Cardiac septum (tissue), 1 donor: Measurements from ENCODE around the gene DOHH. TPM values are rescaled to one million over a fixed set of nuclear protein-coding genes. Genes with fewer than 3 reads are reported as not detected.

Experiments used
- DNase-seq: peaks from one replicate; pipeline ENCODE4 v3.0.0-alpha.2; 2020; ENCODE audit warnings: low spot score
- intact Hi-C: fragments of 100-400 bp; cut with DNase I; formaldehyde crosslinking; loops from one replicate; pipeline ENCODE4 v1.14.0; 2022
- total RNA-seq: library from RNA; stranded (reverse); fragmentation: NEBNext Ultra II Directional; extraction: Animal tissue kit (Norgen Biotek cat#: 25700); gene quantifications from one replicate; pipeline ENCODE4 v1.2.1, GENCODE V29; 2021
- donor health status: DM: no; HTN: no; CAD: no.

The DOHH gene
- total RNA-seq, 1 donor from 2014 or later, result 11.1 TPM

GRCh38 chr19:3506384-3507340, 6.2 kb upstream of the DOHH start:
- intact Hi-C loops, result loop anchor here (5.0 kb wide), 1 partner anchor 66 kb away; the partner anchor contains the start of gene HMG20B
- no peak for DNase-seq

DNA sequence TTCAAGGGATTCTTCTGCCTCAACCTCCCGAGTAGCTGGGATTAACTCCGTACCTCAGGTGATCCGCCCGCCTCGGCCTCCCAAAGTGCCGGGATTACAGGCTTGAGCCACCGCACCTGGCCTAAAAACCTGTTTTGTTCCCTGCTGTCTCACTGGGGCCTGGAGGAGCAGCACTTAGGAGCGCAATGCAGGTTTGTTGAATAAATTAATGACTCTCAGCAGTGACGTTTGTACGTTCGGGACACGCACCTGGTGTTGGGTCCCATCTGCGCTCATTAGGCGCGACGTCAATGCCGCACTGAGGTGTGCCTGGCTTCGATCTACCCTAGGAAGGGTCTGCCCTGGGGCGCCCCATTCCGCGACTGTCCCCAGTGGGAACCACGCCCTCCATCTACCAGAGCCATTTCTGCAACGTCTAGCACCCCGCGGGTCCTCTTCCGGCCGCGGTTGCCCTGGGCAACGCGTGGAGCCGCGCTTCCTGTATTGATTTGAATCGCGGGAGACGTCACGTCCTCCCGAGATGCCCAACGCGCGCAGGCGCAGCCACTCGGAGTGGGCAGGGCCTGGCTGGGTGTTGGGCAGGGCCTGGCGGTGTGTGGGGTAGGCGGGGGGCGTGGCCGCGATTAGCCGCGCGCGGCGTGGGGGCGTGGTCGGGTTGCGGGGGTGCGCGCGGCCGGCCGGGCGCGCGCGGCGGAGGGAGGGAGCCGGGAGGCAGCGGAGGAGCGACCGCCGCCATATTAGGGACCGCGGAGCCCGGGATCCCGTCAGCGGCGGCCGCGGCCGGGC, 5.3 kb upstream of the DOHH start, which contains the start of gene FZR1:
FZR1 (plus strand) TSS at position 714 of the 786 bp plus-strand sequence. CDS start 16,679 bp downstream, outside the sequence.
- peak; percentile 100 for DNase-seq
- intact Hi-C loops, result loop anchor here (5.0 kb wide), 1 partner anchor 67 kb away; the partner anchor contains the start of gene HMG20B

- intact Hi-C loops, result loop anchor here (5.0 kb wide), 1 partner anchor 68 kb away; the partner anchor contains the start of gene HMG20B
- DNase-seq, result no peak
Observed at GRCh38 chr19:3504735-3505134, 4.3 kb upstream of the DOHH start.

DNA sequence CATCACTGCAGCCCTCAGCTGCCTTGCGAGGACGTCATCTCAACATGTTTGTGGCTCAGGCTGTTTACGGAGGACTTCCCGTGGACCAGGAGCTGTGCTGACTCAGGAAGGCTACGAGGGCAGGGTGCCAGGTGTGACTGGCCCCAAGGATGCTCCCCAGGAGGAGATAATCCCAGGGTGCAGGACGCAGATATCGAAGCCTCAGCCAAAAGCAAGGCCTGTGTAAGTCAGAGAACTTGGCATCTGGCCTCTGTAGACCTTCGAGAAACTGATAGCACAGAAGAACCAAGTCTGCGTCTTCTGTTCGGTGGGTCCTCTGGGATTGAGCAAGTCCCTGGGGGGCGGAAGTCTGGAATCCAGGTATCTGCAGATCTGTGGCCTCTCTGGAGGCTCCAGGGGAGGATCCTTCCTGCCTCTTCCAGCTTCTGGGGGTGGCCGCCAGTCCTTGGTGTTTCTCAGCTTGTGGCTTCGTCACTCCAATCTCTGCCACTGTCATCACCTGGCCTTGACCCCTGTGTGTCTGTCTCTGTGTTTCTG, 2.6 kb upstream of the DOHH start:
- no peak for DNase-seq
- intact Hi-C loops, result no loop called here

- no peak for DNase-seq
- intact Hi-C loops, result no loop called here
Observed at GRCh38 chr19:3501780-3502179, 1.3 kb upstream of the DOHH start.

DNA sequence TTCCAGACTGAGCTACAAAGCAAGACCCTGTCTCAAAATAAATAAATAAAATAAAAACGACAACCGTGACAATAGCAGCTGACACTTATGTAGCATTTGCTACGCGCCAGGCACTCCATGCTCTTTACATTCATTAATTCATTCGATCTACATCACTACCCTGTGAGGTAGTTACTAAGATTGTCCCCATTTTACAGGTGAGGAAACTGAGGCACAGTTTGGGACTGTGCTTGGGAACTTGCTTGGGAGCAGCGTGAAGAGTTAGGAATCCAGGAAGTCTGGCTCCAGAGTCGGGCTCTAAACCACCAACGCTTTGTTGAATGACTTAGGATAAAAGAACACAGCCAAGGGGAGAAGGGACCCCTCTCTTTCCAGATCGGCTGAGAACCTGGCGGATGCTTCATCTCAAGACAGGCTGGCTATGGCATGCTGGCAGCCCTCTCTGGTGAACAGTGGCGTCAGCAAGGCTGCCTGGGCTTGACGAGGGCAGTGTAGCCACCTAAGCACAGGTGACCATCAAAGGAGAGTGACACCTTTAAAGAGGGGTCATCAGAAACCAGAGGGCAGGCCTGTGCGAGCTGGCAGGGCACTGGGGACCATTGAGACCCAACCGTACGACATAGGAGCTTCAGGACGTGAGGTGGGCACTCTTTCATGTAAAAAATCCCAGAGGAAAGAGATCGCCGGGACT, 591 bp downstream of the DOHH start:
- intact Hi-C loops, result no loop called here
- DNase-seq, result no peak

DNA sequence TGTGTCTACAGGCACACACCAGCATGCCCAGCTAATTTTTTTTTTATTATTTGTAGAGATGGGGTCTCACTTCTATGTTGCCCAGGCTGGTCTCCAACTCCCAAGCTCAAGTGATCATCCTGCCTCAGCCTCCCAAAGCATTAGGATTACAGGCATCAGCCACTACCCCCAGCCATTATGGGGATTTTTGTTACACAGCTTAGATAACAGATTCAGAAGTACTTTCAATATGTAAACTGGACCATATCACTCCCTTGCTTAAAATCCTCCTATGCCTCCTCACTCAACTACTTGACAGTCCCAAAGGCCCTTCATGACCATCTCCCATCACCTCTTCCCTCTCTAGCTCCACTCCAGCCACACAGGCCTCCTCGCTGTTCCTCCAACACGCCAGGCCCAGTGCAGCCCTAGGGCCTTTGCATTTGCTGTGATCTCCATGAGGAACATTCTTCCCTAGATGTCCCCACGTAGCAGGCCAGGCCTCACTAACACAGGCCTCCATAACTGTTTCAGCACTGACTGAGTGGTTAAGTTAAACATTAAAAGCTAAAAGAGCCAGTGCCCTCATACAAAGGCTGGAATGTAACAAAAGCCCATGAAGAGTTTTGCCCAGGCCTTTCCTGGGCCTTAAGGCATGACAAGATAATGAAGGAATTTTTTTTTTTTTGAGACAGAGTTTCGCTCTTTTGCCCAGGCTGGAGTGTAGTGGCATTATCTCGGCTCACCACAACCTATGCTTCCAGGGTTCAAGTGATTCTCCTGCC, 2.5 kb downstream of the DOHH start:
- intact Hi-C loops, result no loop called here
- no peak for DNase-seq

GRCh38 chr19:3496392-3497273, 3.8 kb downstream of the DOHH start:
- intact Hi-C loops, result no loop called here
- no peak for DNase-seq

DNA sequence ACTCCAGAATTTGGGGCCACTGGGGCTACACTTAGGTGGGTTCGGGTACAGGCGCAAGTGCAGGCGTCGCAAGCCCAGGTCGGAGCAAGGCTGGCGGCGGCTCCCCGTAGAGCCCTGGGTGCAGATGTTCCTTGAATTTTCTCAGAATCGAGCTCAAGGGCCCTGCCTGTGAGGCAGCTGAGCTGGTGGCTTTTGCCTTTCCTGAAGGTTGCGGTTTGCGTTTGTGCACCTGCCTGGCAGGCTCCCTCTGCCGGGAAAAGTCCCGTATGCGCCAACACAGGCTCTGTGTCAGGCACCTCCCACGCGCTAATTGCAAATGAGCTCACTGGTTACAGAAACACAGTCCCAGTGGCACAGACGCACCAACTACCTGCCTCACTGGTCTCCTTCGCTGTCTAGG, 5.9 kb downstream of the DOHH start:
- no peak for DNase-seq
- intact Hi-C loops, result no loop called here

GRCh38 chr19:3494051-3494450, 6.4 kb downstream of the DOHH start:
- intact Hi-C loops, result no loop called here
- no peak for DNase-seq

DNA sequence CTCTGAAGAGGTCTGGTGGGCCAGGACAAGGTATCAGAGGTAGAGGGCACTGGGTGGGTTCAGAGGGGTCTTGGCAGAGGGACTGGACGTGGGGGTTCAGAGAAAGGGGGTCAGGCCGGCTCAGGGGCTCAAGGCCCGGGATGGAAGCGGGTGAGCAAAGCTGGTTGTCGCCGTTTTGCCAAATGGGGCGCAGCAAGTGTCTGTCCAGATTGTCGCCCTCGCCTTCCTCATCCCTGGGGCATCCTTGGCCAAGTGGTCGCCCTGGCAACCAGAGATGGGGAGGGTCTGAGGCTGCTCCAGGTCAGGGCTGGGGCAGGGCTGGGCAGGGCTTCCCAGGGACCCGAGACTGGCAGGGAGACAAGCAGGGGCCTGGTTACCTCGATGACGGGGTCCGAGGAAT, 6.8 kb downstream of the DOHH start:
- DNase-seq, result no peak
- intact Hi-C loops, result no loop called here

DNA sequence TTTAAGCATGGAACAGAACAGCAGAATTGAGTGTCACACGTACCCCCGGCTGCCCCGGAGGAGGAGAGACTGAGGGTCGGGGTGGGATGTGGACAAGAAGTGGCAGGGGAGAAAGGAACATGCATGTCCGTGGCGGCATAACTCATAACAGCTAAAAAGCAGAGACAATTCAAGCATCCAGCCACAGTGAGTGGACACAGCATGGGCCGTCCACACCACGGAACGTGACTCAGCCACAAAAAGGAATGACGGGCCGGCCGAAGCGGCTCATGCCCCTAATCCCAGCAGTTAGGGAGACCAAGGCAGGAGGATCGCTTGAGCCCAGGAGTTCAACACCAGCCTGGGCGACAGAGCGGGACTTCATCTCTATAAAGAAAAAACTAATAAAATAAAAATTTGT, 7.6 kb downstream of the DOHH start:
- intact Hi-C loops, result no loop called here
- DNase-seq, result no peak

DNA sequence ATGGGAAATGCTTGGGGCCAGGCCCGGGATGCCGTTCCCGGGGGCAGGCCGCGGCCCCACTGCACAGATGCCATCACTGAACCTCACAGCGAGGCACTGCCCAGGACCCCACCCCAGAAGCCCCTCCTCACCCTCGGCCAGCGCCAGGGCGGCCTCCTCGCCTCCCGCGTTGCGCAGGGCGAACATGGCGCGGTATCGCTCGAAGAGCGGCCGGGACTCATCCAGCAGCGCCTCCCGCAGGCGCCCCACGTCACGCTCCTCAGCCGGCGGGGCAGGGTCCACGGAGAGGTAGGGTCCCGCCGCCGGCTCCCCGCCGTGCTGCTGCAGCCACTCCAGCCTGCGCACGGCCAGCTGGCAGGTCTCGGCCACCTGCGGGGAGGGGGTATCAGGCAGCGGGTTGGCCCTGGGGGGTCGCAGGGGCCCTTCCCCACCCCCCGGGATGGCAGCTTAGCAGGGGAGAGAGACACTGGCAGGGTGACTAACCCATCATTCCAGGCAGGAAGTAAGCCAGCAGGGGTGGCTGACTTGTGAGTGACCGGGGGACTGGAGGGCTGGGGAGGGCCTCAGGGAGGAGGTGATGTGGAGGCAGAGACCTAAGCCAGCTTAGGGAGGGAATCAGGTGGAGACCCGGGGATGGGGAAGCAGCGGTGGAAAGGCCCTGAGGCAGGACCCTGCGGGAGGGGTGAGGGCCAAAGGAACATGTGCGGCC, 8.2 kb downstream of the DOHH start:
- no peak for DNase-seq
- intact Hi-C loops, result no loop called here

DNA sequence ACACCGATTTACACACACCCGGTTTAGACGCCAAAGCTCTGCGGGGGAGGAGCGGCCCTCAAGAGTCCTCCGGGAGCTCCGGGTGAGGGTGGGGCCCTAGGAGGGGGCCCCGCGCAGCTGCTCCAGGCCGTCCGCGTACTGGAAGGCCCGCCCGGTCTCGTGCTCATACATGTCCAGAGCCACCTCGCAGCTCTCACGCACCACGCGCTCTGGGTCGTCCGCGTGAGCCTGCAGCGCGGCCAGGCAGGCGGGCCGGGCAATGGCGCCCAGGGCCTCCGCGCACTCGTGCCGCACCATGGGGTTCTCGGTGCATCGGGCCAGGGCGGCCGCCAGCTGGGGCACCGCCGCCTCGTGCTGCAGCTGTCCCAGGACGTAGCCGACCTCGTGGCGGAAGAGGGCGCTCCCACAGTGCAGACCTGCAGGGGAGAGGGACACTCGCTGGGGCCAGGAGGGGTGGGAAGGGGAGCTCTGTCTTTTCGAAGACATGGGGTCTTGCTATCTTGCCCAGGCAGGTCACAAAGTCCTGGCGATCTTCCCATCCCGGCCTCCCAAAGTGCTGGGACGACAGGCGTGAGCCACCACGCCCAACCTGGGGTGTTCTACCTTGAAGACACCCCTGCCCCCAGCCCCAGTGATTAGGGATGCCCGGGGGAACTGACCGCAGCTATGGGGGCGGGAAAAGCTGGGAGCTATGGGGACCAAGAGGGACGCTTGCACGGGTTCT, 8.9 kb downstream of the DOHH start:
- DNase-seq, result no peak
- intact Hi-C loops, result no loop called here

DNA sequence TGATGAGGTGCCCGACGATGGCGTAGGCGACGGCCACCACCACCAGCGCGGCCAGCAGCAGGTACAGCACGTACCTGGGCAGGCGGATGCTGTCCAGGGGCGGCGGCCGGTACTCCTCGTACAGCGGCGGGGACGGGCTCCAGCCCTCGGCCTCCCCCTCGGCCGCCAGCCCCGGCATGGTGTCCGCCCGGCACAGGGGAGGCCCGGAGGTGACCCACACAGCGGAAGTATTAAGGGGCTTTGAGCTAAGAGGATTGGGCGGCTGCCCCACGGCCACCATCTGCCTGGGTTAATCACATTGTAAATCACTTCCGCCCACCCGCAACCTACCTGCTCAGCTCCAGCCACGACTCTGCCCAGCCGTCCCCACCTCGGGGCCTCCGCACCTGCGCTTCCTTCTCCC, 17.2 kb downstream of the DOHH start, which contains the start of gene SMIM44:
SMIM44 (minus strand) TSS at position 216 of the 403 bp plus-strand sequence; CDS start at position 178, 38 bp downstream.
- intact Hi-C loops, result no loop called here
- DNase-seq, result no peak

DNA sequence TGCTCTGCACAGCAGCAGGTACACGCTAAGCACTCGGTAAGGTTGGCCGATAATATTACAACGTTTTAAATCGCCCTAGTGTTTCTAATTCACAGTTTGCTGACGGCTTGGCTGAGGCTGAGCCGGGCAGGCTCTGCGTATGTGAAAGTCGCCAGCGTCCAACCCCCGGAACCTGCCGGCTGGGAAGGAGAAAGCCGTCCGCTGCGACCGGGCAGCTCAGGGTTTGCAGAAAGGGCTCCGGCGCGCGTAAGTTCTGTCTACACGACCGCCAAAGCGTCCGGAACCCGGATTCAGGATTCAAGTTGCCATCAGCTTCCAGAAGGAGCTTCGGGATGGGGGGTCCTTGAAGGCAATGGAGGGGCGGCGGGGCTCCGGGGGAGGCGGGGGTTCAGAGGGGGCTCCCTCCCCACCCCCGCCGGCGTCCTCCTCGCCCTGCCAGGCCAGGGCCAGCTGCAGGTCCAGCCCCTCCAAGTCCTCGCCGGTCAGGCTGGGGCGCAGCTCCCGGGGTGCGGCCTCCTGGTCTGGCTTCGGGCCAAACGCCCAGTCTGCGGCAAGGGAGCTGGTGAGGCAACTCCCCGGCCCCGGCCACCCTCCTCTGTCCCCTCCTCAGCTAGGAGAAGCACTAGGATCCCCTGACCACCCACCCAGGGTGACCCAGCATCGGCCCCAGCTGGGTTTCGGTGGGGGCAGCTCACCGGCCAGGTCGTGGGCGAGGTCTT, 17.8 kb downstream of the DOHH start:
- intact Hi-C loops, result no loop called here
- no peak for DNase-seq
